ENCODE results near the gene ADD3. TPM values are rescaled to one million over a fixed set of nuclear protein-coding genes. Genes with fewer than 3 reads are reported as not detected.

The ADD3 gene
- total and polyA plus RNA-seq, 4 donors = 15.4 to 55.9 (median 22.8) TPM

DNA sequence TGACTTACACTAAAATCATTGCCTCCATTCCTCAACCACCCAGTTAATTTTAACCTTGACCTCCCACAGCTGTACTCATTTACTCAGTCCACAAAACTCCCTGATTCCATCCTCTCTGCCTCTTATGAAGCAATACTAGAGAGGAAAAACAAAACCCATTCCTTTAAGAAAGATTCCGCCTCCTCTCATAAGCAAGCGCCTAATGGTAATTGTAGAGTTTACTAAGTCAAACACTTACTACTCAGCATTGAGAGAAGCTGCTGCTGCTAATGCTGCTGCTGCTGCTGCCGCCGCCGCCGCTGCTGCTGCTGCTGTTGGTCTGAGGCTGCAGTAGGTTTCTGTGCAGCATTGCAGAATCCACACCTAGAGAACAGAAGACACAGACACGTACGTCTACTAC, 2.1 kb upstream of the ADD3 start:
- DNase-seq (ENCODE audit: low spot score) = no peak
- peak in 1 of 2 donors; percentile 22 for TF ChIP-seq HNF4A (conservative IDR thresholded peaks at IDR 0.05)
- TF ChIP-seq ATF3 (IDR thresholded peaks at IDR 0.05) = no peak
- peak; percentile 66 for TF ChIP-seq NR2F2 (IDR thresholded peaks at IDR 0.05)
- no peak for TF ChIP-seq EGR1 (IDR thresholded peaks at IDR 0.05; ENCODE audit: low read depth in 2 of 2)
- TF ChIP-seq RAD21 (IDR thresholded peaks at IDR 0.05) = peak; percentile 19 to 38
- Histone ChIP-seq H3K27ac (ENCODE audit: low read depth in 1 of 2, low read length in 2 of 2) (no peak overlapping the region), H3K4me3 (ENCODE audit: low read depth in 1 of 3, low read length in 3 of 3) (peak overlapping the region in 1 of 3 donors; percentile 37), H3K27me3 (ENCODE audit: control insufficient read depth in 4 of 4, insufficient read depth in 4 of 4, low read length in 3 of 4) (no peaks in the 10 kb centered on the region), H3K36me3 (ENCODE audit: control insufficient read depth in 4 of 4, insufficient read depth in 3 of 4, low read depth in 1 of 4, low read length in 3 of 4) (no peaks in the 10 kb centered on the region), H3K9me3 (ENCODE audit: control insufficient read depth in 4 of 4, low read length in 3 of 4) (no peaks in the 10 kb centered on the region), H3K9ac (ENCODE audit: low read depth in 1 of 2, low read length in 2 of 2) (peak overlapping the region in 1 of 2 donors; percentile 32), H3K4me1 (ENCODE audit: control insufficient read depth in 4 of 4, insufficient read depth in 4 of 4, low read length in 3 of 4) (peaks cover 2 to 33% (median 27%) of the 10 kb centered on the region in 4 donors)
- 20% methylated on average over 8 of the region's 8 CpGs for WGBS

- peak; percentile 37 for DNase-seq (ENCODE audit: low spot score)
- WGBS = 31% methylated on average over 19 of the region's 19 CpGs
- H3K27ac ChIP-seq (ENCODE audit: low read depth in 1 of 2, low read length in 2 of 2) = peak overlapping the region; percentile 78 to 84
Observed at GRCh38 chr10:110006358-110007160, 1.2 kb upstream of the ADD3 start.

More at GRCh38 chr10:110006358-110007160, 1.2 kb upstream of the ADD3 start:
- H3K27me3 ChIP-seq (ENCODE audit: control insufficient read depth in 4 of 4, insufficient read depth in 4 of 4, low read length in 3 of 4) = no peaks in the 10 kb centered on the region
- H3K36me3 ChIP-seq (ENCODE audit: control insufficient read depth in 4 of 4, insufficient read depth in 3 of 4, low read depth in 1 of 4, low read length in 3 of 4) = no peaks in the 10 kb centered on the region
- TF ChIP-seq SP1 (IDR thresholded peaks at IDR 0.05) = no peak
- no peak for TF ChIP-seq MAX (IDR thresholded peaks at IDR 0.05)
- no peak for TF ChIP-seq HNF4G (IDR thresholded peaks at IDR 0.05)
- TF ChIP-seq HNF4A (conservative IDR thresholded peaks at IDR 0.05) = no peak
- TF ChIP-seq YY1 (IDR thresholded peaks at IDR 0.05) = no peak
- no peak for TF ChIP-seq RAD21 (IDR thresholded peaks at IDR 0.05)
- TF ChIP-seq CTCF (IDR thresholded peaks at IDR 0.05; ENCODE audit: low read depth, low read length, missing input control) = no peak
- no peak for TF ChIP-seq NR2F2 (IDR thresholded peaks at IDR 0.05)
- TF ChIP-seq EGR1 (IDR thresholded peaks at IDR 0.05; ENCODE audit: low read depth in 2 of 2) = no peak
- no peak for TF ChIP-seq JUND (IDR thresholded peaks at IDR 0.05)
- TF ChIP-seq RXRA (IDR thresholded peaks at IDR 0.05) = no peak
- TF ChIP-seq FOXA1 (IDR thresholded peaks at IDR 0.05) = no peak
- TF ChIP-seq GABPA (IDR thresholded peaks at IDR 0.05 in 1 of 2, conservative IDR thresholded peaks at IDR 0.05 in 1 of 2) = no peak
- TF ChIP-seq ATF3 (IDR thresholded peaks at IDR 0.05) = no peak
- TF ChIP-seq TAF1 (conservative IDR thresholded peaks at IDR 0.05) = no peak
- no peak for TF ChIP-seq ZBTB33 (IDR thresholded peaks at IDR 0.05)
- no peak for TF ChIP-seq REST (IDR thresholded peaks at IDR 0.05)
- H3K9ac ChIP-seq (ENCODE audit: low read depth in 1 of 2, low read length in 2 of 2) = peak overlapping the region in 1 of 2 donors; percentile 48
- peaks cover 5 to 39% (median 33%) of the 10 kb centered on the region in 4 donors for H3K4me1 ChIP-seq (ENCODE audit: control insufficient read depth in 4 of 4, insufficient read depth in 4 of 4, low read length in 3 of 4)
- H3K4me3 ChIP-seq (ENCODE audit: low read depth in 1 of 3, low read length in 3 of 3) = peak overlapping the region in 2 of 3 donors; percentile 70 to 99
- H3K9me3 ChIP-seq (ENCODE audit: control insufficient read depth in 4 of 4, low read length in 3 of 4) = no peaks in the 10 kb centered on the region
